Endodermal cell (in vitro differentiated cells): ENCODE results near the gene GRID1. TPM values are rescaled to one million over a fixed set of nuclear protein-coding genes. Genes with fewer than 3 reads are reported as not detected.

Experiments used
- DNase-seq: peaks from one replicate; pipeline ENCODE4 v3.0.0-alpha.2; 2017
- H3K27ac ChIP-seq: 2 replicates; pipeline ENCODE4 v1.5.1; 2013; ENCODE audit warnings: mild to moderate bottlenecking, low read depth, low read length, moderate library complexity
- H3K27me3 ChIP-seq: 2 replicates; pipeline ENCODE4 v1.6.1; 2013; ENCODE audit warnings: mild to moderate bottlenecking, low read length, moderate library complexity; ENCODE audit not compliant: insufficient read depth, control insufficient read depth, poor library complexity, severe bottlenecking
- H3K36me3 ChIP-seq: 2 replicates; pipeline ENCODE4 v1.7.0; 2013; ENCODE audit warnings: mild to moderate bottlenecking, low read length, moderate library complexity; ENCODE audit not compliant: control insufficient read depth, insufficient read depth
- H3K4me1 ChIP-seq: one replicate; pipeline ENCODE4 v1.7.0; 2013; ENCODE audit warnings: low read length; ENCODE audit not compliant: control insufficient read depth, insufficient read depth
- H3K4me3 ChIP-seq: 2 replicates; pipeline ENCODE4 v1.5.1; 2013; ENCODE audit warnings: mild to moderate bottlenecking, low read length, moderate library complexity
- H3K9ac ChIP-seq: 2 replicates; pipeline ENCODE4 v1.6.1; 2013; ENCODE audit warnings: mild to moderate bottlenecking, low read length, moderate library complexity; ENCODE audit not compliant: poor library complexity, severe bottlenecking; ENCODE audit errors: extremely low read depth
- H3K9me3 ChIP-seq: 2 replicates; pipeline ENCODE4 v1.6.1; 2013; ENCODE audit warnings: mild to moderate bottlenecking, low read length, moderate library complexity; ENCODE audit not compliant: control insufficient read depth
- H3K27ac Mint-ChIP-seq: 2 replicates; pipeline ENCODE4 v1.8.0; 2020; ENCODE audit warnings: mixed read lengths
- H3K27me3 Mint-ChIP-seq: 2 replicates; pipeline ENCODE4 v1.8.0; 2021; ENCODE audit warnings: mild to moderate bottlenecking, mixed read lengths; ENCODE audit not compliant: insufficient read depth
- H3K36me3 Mint-ChIP-seq: 2 replicates; pipeline ENCODE4 v1.8.0; 2020; ENCODE audit warnings: low read depth, mixed read lengths
- H3K4me1 Mint-ChIP-seq: 2 replicates; pipeline ENCODE4 v1.8.0; 2020; ENCODE audit warnings: mixed read lengths
- H3K4me3 Mint-ChIP-seq: 2 replicates; pipeline ENCODE4 v1.8.0; 2020; ENCODE audit warnings: mild to moderate bottlenecking, moderate library complexity, mixed read lengths
- H3K9me3 Mint-ChIP-seq: 2 replicates; pipeline ENCODE4 v1.8.0; 2020; ENCODE audit warnings: mild to moderate bottlenecking, mixed read lengths
- CTCF ChIP-seq: fragments of 200-600 bp; sonication (generic); conservative IDR thresholded peaks from 2 replicates; pipeline ENCODE4 v1.5.0; 2021; ENCODE audit warnings: antibody characterized with exemption, mild to moderate bottlenecking
- WGBS, 2 experiments: methylation state at CpG; one replicate each; pipeline versions ENCODE4 v1.1.5 to v1.1.7; 2013; ENCODE audit warnings: missing lambda C conversion rate in 2 of 2, mixed read lengths in 1 of 2; ENCODE audit not compliant: insufficient coverage in 1 of 2, insufficient read length in 1 of 2; 5-methylcytosine and 5-hydroxymethylcytosine counted together
- total RNA-seq, 2 donors: library from RNA; stranded (reverse); fragmentation: NEBNext Ultra II Directional in 1 of 2; extraction: Animal tissue kit (Norgen Biotek cat#: 25700) in 1 of 2; gene quantifications; 2 replicates in 1 of 2; 3 replicates in 1 of 2; pipeline ENCODE4 v1.2.1, GENCODE V29; 2021

The GRID1 gene
- total RNA-seq, 2 donors from 2014 or later: 0.13 to 0.53 TPM

DNA sequence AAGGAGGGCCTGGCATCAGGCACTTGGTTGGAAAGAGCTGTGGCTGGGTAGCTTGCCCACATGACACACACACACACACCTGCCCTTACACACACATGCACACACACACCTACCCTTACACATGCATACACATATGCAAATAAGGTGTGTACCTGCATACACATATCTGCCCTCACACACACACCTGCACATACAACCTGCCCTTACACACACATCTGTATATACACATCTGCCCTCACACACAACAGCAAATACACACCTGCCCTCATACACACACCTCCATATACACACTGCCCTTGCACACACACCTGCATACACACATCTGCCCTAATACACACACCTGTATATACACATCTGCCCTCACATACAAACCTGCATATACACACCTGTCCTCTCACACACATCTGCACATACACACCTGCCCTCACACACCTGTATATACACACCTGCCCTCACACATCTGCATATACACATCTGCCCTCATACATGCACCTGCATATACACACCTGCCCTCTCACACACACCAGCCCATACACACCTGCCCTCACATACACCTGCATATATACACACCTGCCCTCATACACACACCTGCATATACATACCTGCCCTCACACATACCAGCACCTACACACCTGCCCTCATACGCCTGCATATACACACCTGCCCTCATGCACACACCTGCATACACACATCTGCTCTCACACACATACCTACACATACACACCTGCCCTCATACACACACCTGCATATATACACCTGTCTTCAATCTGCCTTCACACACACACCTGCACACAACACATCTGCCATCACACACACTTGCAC lies 82.9 kb downstream of the GRID1 start:
- DNase-seq: no peak
- Mint-ChIP-seq H3K27ac (no peak overlapping the region), H3K9me3 (peaks cover 9% of the 10 kb centered on the region), H3K27me3 (peaks cover 14% of the 10 kb centered on the region), H3K4me3 (no peak overlapping the region), H3K4me1 (no peaks in the 10 kb centered on the region), H3K36me3 (no peaks in the 10 kb centered on the region)
- H3K9me3 ChIP-seq: no peaks in the 10 kb centered on the region
- no peaks in the 10 kb centered on the region for H3K27me3 ChIP-seq
- no peak overlapping the region for H3K4me3 ChIP-seq
- H3K9ac ChIP-seq: no peak overlapping the region
- H3K36me3 ChIP-seq: no peaks in the 10 kb centered on the region
- 75 to 91% methylated on average over 1 of the region's 1 CpG for WGBS, 2 experiments
- no peak overlapping the region for H3K27ac ChIP-seq
- H3K4me1 ChIP-seq: no peaks in the 10 kb centered on the region
- TF ChIP-seq CTCF: no peak

GRCh38 chr10:86282664-86283465 lies 83.7 kb downstream of the GRID1 start:
- no peak overlapping the region for H3K4me3 Mint-ChIP-seq
- H3K9ac ChIP-seq: no peak overlapping the region
- no peak overlapping the region for H3K27ac Mint-ChIP-seq
- H3K9me3 ChIP-seq: no peaks in the 10 kb centered on the region
- no peaks in the 10 kb centered on the region for H3K27me3 ChIP-seq
- H3K36me3 ChIP-seq: no peaks in the 10 kb centered on the region
- no peaks in the 10 kb centered on the region for H3K36me3 Mint-ChIP-seq
- H3K27me3 Mint-ChIP-seq: peaks cover 14% of the 10 kb centered on the region
- TF ChIP-seq CTCF: no peak
- H3K4me1 Mint-ChIP-seq: no peaks in the 10 kb centered on the region
- H3K4me1 ChIP-seq: no peaks in the 10 kb centered on the region
- peaks cover 13% of the 10 kb centered on the region for H3K9me3 Mint-ChIP-seq
- H3K27ac ChIP-seq: no peak overlapping the region
- WGBS, 2 experiments: 89 to 100% methylated on average over 1 of the region's 1 CpG
- H3K4me3 ChIP-seq: no peak overlapping the region
- DNase-seq: peak; percentile 29

GRCh38 chr10:86281396-86281795 lies 85.2 kb downstream of the GRID1 start:
- H3K4me1 Mint-ChIP-seq: no peaks in the 10 kb centered on the region
- Histone ChIP-seq H3K4me3 (no peak overlapping the region), H3K36me3 (no peaks in the 10 kb centered on the region), H3K27ac (no peak overlapping the region), H3K9me3 (peaks cover 7% of the 10 kb centered on the region), H3K27me3 (no peaks in the 10 kb centered on the region), H3K4me1 (no peaks in the 10 kb centered on the region), H3K9ac (no peak overlapping the region)
- H3K27ac Mint-ChIP-seq: no peak overlapping the region
- peaks cover 18% of the 10 kb centered on the region for H3K9me3 Mint-ChIP-seq
- no peaks in the 10 kb centered on the region for H3K36me3 Mint-ChIP-seq
- peaks cover 7% of the 10 kb centered on the region for H3K27me3 Mint-ChIP-seq
- peak; percentile 9 for DNase-seq
- WGBS, 2 experiments: 88 to 100% methylated on average over 1 of the region's 1 CpG
- TF ChIP-seq CTCF: no peak
- H3K4me3 Mint-ChIP-seq: no peak overlapping the region
